Prostate gland (tissue), 2 donors: ENCODE data around the gene HRK. TPM values are rescaled to one million over a fixed set of nuclear protein-coding genes. Genes with fewer than 3 reads are reported as not detected.

ENCODE experiments used
- DNase-seq: peaks from one replicate; pipeline ENCODE4 v3.0.0-alpha.2; 2019; ENCODE audit warnings: low spot score
- H3K27ac ChIP-seq, 2 donors: fragments of 200-600 bp; sonication (generic); 2 replicates each; pipeline ENCODE4 v1.5.1; 2017 to 2019
- H3K27me3 ChIP-seq: fragments of 200-600 bp; sonication (generic); replicated peaks from 2 replicates; pipeline ENCODE4 v1.5.1; 2019; ENCODE audit not compliant: insufficient read depth
- H3K36me3 ChIP-seq, 2 donors: fragments of 200-600 bp; sonication (generic); 1 replicate in 1 of 2; 2 replicates in 1 of 2; pipeline versions ENCODE4 v1.5.1 to v1.8.1; 2017 to 2019
- H3K4me1 ChIP-seq: fragments of 200-600 bp; sonication (generic); replicated peaks from 2 replicates; pipeline ENCODE4 v1.5.1; 2019
- H3K4me3 ChIP-seq, 2 donors: fragments of 200-600 bp; sonication (generic); 2 replicates each; pipeline ENCODE4 v1.5.1; 2017 to 2019
- H3K9me3 ChIP-seq: fragments of 200-600 bp; sonication (generic); 2 replicates; pipeline ENCODE4 v1.5.1; 2017
- CTCF ChIP-seq, 4 experiments: fragments of 200-600 bp in 2 of 4; fragments of 450-650 bp in 2 of 4; sonication (generic) in 2 of 4; IDR thresholded peaks; 1 replicate in 3 of 4; 2 replicates in 1 of 4; pipeline ENCODE4 v1.5.1; 2016 to 2019; ENCODE audit warnings: antibody characterized with exemption in 4 of 4, mild to moderate bottlenecking in 2 of 4, moderate library complexity in 2 of 4
- POLR2A ChIP-seq: fragments of 450-650 bp; IDR thresholded peaks from one replicate; pipeline ENCODE4 v1.6.1; 2016; ENCODE audit warnings: antibody characterized with exemption, mild to moderate bottlenecking
- POLR2AphosphoS5 ChIP-seq: sonication (generic); formaldehyde crosslinking; IDR thresholded peaks from one replicate; pipeline ENCODE4 v1.6.1; 2017; ENCODE audit warnings: antibody characterized with exemption
- WGBS: methylation state at CpG from one replicate; pipeline ENCODE4 v1.1.5; 2018; 5-methylcytosine and 5-hydroxymethylcytosine counted together
- intact Hi-C: fragments of 100-400 bp; cut with DNase I; formaldehyde crosslinking; loops from one replicate; pipeline ENCODE4 v1.14.2; 2022
- total RNA-seq, 2 donors: library from RNA; depleted of rRNA; stranded (reverse); fragments of >200 nt; gene quantifications; one replicate each; pipeline ENCODE4 v1.1.0, GENCODE V29; 2016

HRK gene
- total RNA-seq, 2 donors from 2014 or later: 4.9 TPM; not detected in 1

- Histone ChIP-seq H3K9me3 (no peaks in the 10 kb centered on the region), H3K27me3 (peaks cover 21% of the 10 kb centered on the region), H3K4me3 (no peak overlapping the region), H3K27ac (no peak overlapping the region), H3K36me3 (no peaks in the 10 kb centered on the region), H3K4me1 (peaks cover 11% of the 10 kb centered on the region)
- WGBS: 98% methylated on average over 3 of the region's 3 CpGs
- no peak for TF ChIP-seq POLR2AphosphoS5
- no peak for TF ChIP-seq POLR2A
- no peak for TF ChIP-seq CTCF (IDR thresholded peaks at IDR 0.05)
- intact Hi-C loops: no loop called here
- no peak for DNase-seq
Observed at GRCh38 chr12:116884871-116885270, 3.6 kb upstream of the HRK start.

GRCh38 chr12:116882742-116883141 lies 1.5 kb upstream of the HRK start:
- H3K27ac ChIP-seq: no peak overlapping the region
- 41% methylated on average over 6 of the region's 6 CpGs for WGBS
- no peak overlapping the region for H3K4me3 ChIP-seq
- H3K27me3 ChIP-seq: peaks cover 37% of the 10 kb centered on the region
- no peak for DNase-seq
- intact Hi-C loops: no loop called here
- peaks cover 18% of the 10 kb centered on the region for H3K4me1 ChIP-seq
- no peaks in the 10 kb centered on the region for H3K36me3 ChIP-seq
- no peaks in the 10 kb centered on the region for H3K9me3 ChIP-seq
- no peak for TF ChIP-seq POLR2A
- no peak for TF ChIP-seq CTCF (IDR thresholded peaks at IDR 0.05)
- TF ChIP-seq POLR2AphosphoS5: no peak

GRCh38 chr12:116881877-116882507 lies 751 bp upstream of the HRK start:
- no peaks in the 10 kb centered on the region for H3K36me3 ChIP-seq
- H3K27ac ChIP-seq: no peak overlapping the region
- H3K4me3 ChIP-seq: no peak overlapping the region
- peaks cover 37% of the 10 kb centered on the region for H3K27me3 ChIP-seq
- no peaks in the 10 kb centered on the region for H3K9me3 ChIP-seq
- no peak for DNase-seq
- H3K4me1 ChIP-seq: peaks cover 18% of the 10 kb centered on the region
- TF ChIP-seq POLR2A (no peak), POLR2AphosphoS5 (no peak), CTCF (IDR thresholded peaks at IDR 0.05) (no peak)
- intact Hi-C loops: no loop called here
- WGBS: 4% methylated on average over 29 of the region's 29 CpGs

GRCh38 chr12:116880817-116881324 lies 370 bp downstream of the HRK start:
- H3K4me1 ChIP-seq: peaks cover 18% of the 10 kb centered on the region
- DNase-seq: no peak
- TF ChIP-seq CTCF (IDR thresholded peaks at IDR 0.05): peak in 2 of 4 experiments; percentile 3 to 28
- TF ChIP-seq POLR2AphosphoS5: no peak
- no peak for TF ChIP-seq POLR2A
- peaks cover 41% of the 10 kb centered on the region for H3K27me3 ChIP-seq
- no peaks in the 10 kb centered on the region for H3K36me3 ChIP-seq
- no peak overlapping the region for H3K27ac ChIP-seq
- intact Hi-C loops: no loop called here
- no peaks in the 10 kb centered on the region for H3K9me3 ChIP-seq
- H3K4me3 ChIP-seq: peak overlapping the region; percentile 14 to 32
- under 1% methylated on average over 23 of the region's 65 CpGs for WGBS

GRCh38 chr12:116880213-116880816 lies 926 bp downstream of the HRK start:
- peaks cover 18% of the 10 kb centered on the region for H3K4me1 ChIP-seq
- no peak for DNase-seq
- H3K36me3 ChIP-seq: no peaks in the 10 kb centered on the region
- H3K27ac ChIP-seq: no peak overlapping the region
- intact Hi-C loops: no loop called here
- peaks cover 41% of the 10 kb centered on the region for H3K27me3 ChIP-seq
- H3K9me3 ChIP-seq: no peaks in the 10 kb centered on the region
- peak overlapping the region in 1 of 2 donors; percentile 32 for H3K4me3 ChIP-seq
- WGBS: 4% methylated on average over 20 of the region's 21 CpGs
- TF ChIP-seq POLR2A (no peak), CTCF (IDR thresholded peaks at IDR 0.05) (no peak), POLR2AphosphoS5 (no peak)
